Frontal cortex (tissue), 4 donors: ENCODE measurements around the gene INPP5A. TPM values are rescaled to one million over a fixed set of nuclear protein-coding genes. Genes with fewer than 3 reads are reported as not detected.

ENCODE experiments used
- DNase-seq, 2 donors: peaks; one replicate each; pipeline ENCODE4 v3.0.0; 2012; ENCODE audit warnings: low spot score in 2 of 2
- FAIRE-seq: peaks from 2 replicates; lab custom pipeline; 2012; peaks lifted over from hg19 to GRCh38; lab: Jason Lieb, UNC
- total RNA-seq: library from RNA; depleted of rRNA; stranded (reverse); fragments of >200 nt; gene quantifications from one replicate; pipeline ENCODE4 v1.2.3, GENCODE V29; 2014
- donor health status: control.
- donor health status: control.
- donor health status: control.

The INPP5A gene
- total RNA-seq, 1 donor from 2014 or later: 38.7 TPM

DNA sequence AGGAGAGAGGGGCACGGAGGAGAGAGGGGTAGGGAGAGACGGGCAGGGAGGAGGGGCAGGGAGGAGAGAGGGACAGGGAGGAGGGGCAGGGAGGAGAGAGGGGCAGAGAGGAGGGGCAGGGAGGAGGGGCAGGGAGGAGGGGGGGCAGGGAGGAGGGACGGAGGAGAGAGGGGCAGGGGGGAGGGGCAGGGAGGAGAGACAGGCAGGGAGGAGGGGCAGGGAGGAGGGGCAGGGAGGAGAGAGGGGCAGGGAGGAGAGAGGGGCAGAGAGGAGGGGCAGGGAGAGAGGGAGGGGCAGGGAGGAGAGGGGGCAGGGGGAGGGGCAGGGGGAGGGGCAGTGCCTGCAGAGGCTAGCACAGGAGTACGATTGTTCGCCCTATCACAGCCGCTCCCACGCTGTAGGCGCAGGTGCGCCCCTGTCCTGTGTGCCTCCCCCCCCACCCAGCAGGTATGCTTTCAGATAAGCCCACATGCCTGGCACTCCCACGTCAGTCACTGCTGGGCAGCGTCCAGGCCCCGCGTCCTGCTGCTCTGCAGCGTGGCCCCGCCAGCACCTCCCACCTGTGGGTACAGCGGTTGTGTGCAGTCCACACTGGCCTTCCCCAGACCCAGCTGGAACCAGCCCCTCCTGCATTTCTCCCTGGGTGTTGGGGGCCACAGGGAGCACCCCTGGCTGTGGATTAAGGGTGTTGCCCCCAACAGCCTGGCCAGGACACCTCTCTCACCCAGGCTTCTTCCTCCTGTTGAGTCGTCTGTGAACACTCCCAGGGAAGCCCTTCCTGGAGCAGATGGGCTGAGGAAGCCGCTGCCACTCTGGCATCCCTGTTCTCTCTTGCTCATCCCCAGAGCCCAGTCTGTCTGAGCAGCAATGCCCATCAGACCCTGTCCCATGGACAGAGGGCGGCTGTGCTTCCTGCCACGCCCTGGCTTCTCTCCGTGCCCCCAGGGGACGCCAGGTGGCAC, 237.6 kb downstream of the INPP5A start:
- FAIRE-seq (no peak), DNase-seq (no peak)

DNA sequence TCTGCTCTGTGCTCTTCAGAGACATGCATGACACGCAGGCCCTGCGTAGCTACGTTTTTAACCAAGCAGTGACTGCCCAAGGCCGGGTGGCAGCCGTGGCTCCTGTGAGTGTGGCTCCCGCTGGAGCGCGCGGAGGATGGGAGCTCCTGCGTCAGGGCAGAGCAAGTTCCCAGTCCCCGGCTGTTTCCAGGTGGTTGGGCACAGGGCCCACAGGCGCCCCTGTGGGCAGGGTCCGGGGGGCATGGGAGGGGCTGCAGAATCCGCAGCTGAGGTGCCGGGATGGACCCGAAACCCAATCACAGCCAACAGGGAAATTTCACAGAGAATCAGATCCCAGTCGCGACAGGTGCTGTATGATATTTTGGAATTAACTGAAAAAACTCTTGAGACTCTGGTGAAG, 238.6 kb downstream of the INPP5A start:
- DNase-seq (no peak), FAIRE-seq (no peak)

DNA sequence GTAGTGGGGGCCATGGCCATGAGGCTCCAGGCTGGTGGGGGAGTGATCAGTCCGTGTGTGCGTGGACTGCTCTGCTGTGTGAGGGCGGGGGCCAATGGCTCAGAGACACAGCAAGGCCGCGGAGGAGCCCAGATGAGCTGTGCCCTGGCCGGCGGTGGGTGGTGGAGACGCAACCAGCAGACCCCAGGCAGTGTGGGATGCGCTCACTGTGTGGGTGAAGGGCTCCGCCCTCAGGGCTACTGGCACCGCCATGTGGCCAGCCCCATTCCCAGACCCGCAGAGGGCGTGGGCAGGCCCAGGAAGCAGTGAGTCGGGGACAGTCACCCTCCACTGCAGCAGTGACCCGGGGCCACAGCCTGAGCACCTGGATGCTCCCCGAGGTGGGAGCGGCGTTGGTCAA, 239.2 kb downstream of the INPP5A start:
- FAIRE-seq: no peak
- no peak for DNase-seq

DNA sequence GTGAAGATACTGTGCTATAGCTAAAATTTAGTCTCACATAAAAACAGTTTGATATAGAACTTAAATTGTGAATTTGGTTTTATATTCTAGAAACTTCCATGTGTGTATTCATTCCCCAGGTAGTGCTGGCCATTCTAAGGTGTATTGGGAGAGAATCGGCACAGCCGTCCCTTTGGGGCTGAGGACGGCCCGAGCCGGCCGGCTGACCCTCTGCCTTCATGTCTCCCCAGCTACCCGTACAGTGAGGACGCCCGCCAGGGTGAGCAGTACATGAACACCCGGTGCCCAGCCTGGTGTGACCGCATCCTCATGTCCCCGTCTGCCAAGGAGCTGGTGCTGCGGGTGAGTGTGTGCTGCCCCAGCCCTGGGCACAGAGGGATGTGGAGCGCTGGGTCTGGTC, 239.9 kb downstream of the INPP5A start:
- FAIRE-seq (no peak), DNase-seq (no peak)

DNA sequence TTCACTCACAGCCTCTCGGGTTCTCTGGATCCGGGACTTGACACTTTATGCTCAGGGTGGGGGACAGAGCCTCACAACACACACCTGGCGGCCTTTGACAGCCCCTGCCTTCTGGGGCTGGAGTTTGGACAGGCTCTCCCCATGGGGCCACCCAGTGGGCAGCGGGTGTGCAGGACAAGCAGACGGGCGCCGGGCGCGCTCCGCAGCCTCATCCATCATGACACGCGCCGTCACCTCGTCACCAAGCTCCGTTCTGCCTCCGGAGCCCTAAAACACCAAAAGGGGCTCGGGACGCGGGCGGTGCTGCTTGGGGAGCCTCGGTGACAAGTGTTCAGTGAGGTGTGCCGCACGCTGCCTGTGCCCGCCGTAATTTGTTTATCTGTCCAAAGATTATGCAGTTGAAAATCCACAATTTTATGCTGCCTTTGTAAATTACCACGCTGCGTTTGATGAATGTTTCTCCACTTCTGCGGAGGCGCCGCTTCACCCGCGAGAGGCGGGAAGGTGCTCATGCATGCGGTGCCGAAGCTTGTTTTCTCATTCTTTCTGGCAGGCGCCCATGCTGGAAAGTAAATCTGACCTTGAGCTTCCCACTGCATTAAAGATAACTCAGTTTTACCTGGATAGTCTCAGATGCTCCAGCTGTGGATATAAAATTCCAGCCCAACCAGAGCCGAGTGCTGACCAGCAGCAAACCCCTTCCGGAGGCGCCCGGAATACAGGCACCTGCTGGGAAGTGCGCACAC, 242.1 kb downstream of the INPP5A start:
- no peak for DNase-seq
- FAIRE-seq: no peak

DNA sequence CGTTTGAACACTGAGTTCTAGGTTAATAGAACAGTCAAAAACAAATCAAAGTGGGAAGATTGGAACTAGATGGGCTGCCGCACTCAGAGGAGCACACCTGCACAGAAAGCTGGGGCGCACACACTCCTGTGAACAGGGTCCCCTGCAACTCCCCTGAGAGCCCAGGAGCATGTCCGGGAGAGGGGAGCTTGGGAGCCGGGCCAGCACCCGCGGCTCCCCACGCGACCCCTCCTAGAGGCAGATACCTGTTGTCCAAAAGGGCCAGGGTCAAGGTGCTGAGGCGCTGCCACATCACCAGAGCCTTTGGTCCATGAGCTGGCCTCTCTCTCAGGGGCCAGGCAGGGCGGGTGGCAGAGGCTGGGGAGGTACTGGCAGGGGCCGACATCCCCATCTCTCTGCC, 242.8 kb downstream of the INPP5A start:
- DNase-seq: no peak
- FAIRE-seq: no peak

DNA sequence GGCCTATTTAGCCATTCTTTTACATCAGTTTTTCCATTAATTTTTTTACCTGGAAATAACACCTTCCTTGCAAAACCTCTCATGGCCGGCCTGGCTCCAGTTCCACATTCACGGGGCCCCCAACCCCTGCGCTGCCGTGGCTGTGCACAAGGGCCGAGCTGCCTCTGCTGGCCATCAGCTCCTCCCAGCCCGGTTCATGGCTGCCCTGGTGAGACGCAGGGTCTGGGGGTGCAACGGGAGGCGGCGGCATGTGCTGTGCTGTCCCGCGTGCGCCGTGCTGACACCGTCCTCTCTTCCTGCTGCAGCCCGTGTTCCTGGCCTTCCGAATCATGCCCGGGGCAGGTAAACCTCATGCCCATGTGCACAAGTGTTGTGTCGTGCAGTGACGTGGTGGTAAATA, 244.0 kb downstream of the INPP5A start:
- DNase-seq: no peak
- FAIRE-seq: no peak

DNA sequence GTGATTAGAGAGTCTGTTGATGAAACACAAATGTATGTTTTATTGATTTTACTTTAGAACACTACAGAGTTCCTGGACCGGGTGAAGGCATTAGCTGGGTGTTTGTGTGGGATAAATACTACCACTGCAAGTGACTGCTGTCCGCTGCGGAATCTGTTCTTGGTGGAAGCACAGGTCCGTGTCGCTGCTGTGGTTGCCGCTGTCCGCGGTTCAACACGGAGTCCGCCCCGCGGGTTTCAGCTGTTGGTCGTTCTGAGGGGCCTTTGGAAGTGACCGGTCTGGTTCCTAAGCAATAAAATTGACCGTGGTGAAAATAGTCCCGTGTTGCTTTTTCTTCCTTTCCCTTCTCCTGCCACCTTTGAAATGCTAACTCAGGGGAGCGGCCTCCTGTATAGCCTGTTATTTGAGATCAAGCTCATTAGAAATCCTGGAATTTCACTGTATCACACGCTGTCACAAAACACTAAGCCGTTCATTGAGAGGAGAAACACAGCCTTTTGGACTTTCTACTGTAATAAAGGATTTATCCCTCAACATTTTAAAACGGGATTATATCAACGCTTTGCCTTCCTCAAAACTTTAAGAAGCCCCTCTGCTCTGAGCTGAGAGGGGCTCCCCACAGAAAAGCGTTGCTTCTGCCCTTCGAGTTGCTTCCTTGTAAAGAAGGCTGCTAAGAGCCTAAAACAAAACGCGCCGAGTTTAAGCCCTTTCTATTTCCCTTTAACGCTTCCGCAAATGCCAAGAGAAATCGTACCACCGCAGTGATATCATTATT, 245.8 kb downstream of the INPP5A start:
- no peak for DNase-seq
- no peak for FAIRE-seq

DNA sequence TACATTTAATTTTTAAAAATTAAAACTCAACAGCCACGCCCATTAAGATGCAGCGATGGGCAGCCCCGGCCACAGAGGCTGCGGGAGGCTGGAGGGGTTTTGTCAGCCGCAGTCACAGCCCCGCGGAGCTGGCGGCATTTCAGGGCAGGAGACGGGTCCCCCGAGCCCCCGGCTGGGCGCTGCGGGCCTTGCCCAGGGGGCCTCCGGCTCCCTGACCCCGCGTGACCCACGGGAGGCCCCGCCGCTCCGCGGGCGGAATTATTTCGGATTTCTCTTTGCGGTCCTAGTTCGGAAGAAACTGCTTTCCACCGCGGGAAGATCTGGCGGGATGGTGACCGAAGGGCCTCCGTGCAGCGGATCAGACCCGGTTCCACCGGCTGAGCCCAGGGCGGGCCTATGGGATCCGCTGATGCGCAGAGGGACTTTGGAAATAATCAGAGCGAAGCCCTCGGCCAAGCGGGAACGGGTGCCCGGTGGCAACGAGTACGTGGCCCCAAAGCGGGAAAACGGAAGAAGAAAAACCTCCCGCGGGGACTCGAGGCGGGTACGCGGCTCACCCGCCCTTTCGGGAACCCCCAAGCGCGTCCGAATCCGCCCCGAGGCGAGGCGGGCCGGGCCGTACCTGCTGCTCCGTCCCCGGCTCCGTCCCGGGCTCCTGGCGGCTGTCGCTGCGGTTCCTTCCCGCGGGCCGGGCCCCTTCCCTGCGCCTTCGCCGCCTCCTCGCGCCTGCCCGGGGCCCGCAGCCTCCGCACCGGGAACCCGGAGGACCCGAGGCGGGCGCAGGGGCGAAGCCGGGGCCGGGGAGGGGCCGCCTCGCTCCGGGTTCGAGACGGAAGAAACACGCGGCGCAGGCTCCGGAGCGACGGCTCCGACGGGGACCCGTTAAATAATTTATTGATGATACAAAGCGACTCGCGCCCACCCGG, 246.6 kb downstream of the INPP5A start:
- no peak for FAIRE-seq
- DNase-seq: no peak

DNA sequence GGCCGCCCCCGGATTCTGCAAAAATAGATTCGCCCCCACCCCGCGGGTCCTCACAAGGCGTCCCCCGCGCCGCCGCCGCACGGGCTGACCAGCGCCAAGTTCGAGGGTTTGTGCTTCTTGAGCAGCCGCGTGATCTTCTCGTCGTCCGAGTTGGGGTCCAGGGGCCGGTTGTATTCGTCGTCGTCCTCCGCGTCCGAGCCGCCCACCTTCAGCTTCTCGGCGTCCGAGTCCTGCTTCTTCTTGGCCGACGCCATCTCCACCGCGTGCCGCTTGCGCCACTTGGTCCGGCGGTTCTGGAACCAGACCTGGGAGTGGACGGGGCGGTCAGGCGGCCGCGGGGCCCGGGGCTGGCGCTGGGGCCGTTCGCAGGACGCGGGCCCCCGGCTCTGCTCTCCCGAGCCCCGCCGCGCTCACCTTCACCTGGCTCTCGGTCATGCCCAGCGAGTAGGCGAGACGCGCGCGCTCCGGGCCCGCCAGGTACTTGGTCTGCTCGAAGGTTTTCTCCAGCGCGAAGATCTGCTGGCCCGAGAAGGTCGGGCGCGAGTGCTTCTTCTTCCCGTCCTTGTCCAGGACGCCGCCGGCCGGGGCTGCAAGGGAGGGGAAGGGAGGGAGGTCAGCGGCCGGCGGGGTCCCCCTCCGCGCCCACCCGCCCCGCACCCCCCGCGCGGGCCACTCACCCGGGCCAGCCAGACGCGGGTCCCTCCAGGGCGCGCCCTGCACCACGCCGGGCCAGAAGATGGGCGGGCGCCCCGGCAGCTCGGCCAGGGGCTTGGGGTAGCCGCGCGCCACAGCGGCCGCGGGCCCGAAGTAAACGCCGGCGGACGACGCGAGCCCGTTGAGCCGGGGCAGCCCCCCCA, 247.5 kb downstream of the INPP5A start:
- DNase-seq (peak in 1 of 2 donors; percentile 64), FAIRE-seq (no peak)

DNA sequence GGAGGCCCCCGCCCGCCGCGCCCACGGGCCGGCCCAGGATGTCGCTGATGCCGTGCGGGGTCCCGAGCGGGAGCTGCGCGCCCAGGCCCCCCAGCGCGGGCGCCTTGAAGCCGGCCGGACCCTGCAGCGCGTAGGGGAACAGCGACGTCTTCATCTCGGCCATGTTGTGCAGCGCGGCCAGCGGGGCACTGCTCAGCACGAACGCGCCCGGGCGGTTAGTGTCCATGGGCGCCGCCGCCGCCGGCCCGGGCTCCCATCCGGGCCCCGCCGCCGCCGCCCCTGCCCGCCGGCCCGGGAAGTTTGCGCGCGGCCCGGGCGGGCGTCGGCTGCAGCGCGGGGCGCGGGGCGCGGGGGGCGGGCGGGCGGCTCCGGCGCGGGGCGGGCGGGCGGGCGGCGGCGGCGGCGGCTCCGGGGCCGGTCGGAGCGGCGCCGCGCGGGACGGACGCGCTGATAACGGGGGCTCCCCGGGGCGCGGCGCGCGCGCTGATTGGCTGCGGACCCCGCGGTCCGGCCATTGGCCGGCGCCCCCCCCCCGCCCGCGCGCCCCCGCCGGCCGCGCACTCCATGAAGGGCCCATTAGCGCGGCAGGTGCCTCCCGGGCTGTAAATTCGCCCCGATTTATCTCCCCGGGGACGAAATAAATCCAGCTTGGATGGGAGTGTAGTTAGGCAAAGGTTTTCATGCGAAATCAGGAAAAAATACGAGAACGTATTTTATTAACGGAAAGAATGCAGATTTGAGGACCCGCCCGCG, 248.3 kb downstream of the INPP5A start, which contains the start of gene NKX6-2:
TSS of gene NKX6-2 (minus strand) at position 425 of the 753 bp plus-strand sequence. CDS start at position 226, 199 bp downstream.
- FAIRE-seq: no peak
- peak; percentile 76 to 94 for DNase-seq

DNA sequence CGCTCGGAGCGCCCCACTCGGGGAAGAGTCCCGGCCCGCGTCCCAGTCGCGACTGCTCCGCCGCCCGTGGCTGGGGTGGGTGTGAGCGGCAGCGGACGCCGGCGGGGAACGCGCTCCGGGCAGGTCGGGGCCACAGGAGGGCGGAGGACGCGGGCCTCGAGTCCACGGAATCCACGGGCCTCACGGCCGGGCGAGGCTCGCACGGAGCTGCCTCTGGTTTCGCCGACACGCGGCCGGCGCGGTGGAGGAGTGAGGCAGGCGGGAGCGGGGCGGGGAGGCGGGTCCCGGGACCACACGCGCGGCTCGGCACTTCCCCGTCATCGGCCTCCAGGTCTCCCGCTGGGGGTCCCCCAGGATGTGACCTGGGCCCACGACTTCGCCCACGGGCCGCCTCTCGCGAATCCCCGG, 248.9 kb downstream of the INPP5A start:
- DNase-seq (no peak), FAIRE-seq (no peak)

DNA sequence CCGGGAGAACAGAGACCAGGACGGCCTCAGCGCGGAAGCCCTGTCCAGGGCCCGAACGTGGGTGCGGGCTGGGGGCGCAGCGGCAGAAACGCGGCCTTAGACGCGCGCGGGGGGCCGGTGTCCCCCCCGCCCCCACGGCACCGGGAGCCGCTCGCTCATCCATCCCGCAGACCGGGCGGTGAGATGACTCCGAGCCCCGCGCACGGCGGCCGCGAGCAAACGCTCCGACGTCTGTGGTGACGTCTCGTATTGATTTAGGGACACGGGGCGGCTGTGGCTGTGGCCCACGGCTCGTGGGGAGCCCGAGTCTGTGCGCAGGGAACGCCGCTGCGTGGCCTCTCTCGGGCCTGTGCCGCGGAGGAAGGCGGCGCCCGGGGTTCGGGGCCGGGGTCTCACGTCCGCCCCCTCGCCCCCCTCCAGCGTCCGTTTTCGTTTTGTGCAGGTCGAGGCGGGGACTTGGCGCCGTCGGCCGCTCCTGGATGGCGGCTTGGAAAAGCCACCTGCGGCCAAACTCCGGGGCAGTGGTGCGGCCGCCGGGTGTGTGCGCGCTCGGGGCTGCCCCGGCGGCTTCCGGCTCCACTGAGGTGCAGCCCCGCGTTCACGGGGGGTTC, 249.4 kb downstream of the INPP5A start:
- peak in 1 of 2 donors; percentile 65 for DNase-seq
- FAIRE-seq: no peak

DNA sequence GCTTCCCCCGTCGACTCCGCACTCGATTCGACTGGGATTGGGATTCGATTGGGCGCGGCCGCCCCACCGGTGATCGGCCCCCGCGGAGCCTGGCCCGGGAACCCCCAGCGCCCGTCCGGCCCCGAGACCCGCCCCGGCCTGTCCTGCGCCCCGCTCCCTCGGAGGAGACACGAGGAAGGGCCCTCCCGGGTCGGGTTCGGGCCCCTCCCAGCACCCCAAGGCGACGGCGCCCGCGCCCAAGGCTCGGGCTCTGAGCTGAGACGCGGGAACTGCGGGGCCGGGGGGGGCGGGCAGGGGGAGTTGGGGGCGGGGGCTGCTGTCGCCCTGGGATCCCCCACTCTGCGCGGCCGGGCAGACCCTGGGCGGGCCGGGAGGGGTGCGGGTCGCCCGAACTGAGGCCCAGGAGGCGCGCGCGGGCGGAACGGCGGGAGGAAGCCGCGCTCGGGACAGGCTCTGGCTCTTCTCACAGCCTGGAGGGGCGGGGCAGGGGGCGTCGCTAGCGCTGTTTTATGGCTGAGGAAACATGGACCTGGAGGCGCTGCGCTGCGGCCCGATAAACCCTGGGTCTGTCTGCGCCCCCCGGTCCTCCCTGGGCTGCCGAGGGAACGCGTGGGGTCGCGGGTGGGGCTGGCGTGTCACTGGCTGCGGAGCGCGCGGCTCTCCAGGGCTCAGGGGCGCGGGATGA, 250.1 kb downstream of the INPP5A start:
- DNase-seq: peak in 1 of 2 donors; percentile 69
- no peak for FAIRE-seq

DNA sequence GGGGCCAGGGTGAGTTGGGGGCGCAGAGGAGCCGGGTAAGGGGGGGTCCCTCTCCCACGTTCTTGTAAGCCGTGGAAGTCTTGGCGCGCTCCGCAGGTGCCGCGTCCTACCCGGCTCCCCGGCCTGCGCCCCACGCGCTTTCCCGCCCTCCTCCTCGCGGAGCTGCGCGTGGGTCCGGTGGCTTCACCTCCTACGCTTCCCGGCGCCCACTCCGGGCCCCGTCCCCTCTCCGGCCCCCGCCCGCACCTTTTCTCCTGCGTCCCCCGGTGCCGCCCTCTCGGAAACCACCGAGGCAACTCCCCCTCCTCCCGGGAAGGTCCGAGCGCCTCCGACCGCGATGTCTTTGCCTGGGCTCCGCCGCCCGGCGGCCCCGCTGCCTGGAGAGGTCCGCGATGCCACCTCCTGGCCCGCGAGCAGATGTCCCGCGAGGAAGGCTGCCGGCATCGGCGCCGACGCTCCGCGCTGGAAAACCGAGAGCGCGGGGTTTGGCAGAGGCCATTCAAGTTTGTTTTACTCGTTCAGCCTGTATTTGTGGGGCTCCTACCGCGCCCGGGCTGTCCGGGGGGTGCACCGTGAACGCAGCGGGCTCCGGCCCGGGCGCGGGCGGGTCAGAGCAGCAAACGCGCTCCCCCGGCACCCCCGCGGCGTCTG, 250.7 kb downstream of the INPP5A start:
- peak; percentile 73 to 84 for DNase-seq
- FAIRE-seq: no peak

DNA sequence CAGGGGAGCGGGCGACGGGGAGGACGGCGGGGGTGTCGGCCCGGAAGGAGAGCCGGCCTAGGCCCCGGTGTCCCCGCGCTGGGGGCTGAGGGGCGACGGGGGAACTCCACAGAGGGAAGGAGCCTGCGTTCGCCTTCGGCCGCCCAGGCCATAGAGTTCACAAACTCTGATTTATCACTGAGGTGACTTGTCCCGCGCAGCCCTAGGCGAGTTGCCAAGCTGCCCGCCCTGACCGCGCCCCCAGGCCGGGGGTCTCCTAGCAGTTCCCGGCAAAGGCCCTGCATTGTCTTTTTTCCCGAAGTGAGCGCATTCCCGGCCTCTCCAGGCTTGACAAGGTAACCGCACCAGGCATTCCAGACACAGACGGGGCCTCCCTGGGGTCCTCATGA, 251.2 kb downstream of the INPP5A start:
- DNase-seq (no peak), FAIRE-seq (no peak)
